ENCODE measurements around the gene BEST2.
"Not testable (repeated sequence)": the region's sequence is repeated elsewhere in the genome, so short reads cannot be mapped to it uniquely, and the experiment has no call there.

BEST2 gene

GRCh38 chr19:12788682-12789097, 37.1 kb downstream of the BEST2 start:
- peak; percentile 38 for DNase-seq

GRCh38 chr19:12789098-12789903, 37.7 kb downstream of the BEST2 start:
- DNase-seq, result no peak

GRCh38 chr19:12789904-12790619, 38.5 kb downstream of the BEST2 start:
- peak; percentile 43 for DNase-seq

- DNase-seq, result no peak
Observed at GRCh38 chr19:12790628-12791344, 39.2 kb downstream of the BEST2 start.

GRCh38 chr19:12791345-12792050, 39.9 kb downstream of the BEST2 start, which contains the start of gene JUNB:
TSS of gene JUNB (plus strand) at chr19:12791486. CDS start at chr19:12791772, 286 bp downstream.
- DNase-seq, result peak; percentile 73

- DNase-seq, result no peak
Observed at GRCh38 chr19:12792051-12792852, 40.7 kb downstream of the BEST2 start.

GRCh38 chr19:12792853-12793289, 41.3 kb downstream of the BEST2 start:
- DNase-seq, result no peak

- peak; percentile 54 for DNase-seq
Observed at GRCh38 chr19:12793290-12794195, 42.0 kb downstream of the BEST2 start.

- DNase-seq, result no peak
Observed at GRCh38 chr19:12794196-12794941, 42.8 kb downstream of the BEST2 start.

GRCh38 chr19:12794971-12795381, 43.4 kb downstream of the BEST2 start:
- no peak for DNase-seq

- DNase-seq, result peak; percentile 83
Observed at GRCh38 chr19:12796146-12797071, 44.8 kb downstream of the BEST2 start.

GRCh38 chr19:12797141-12797587, 45.6 kb downstream of the BEST2 start:
- DNase-seq, result no peak

GRCh38 chr19:12797607-12798006, 46.0 kb downstream of the BEST2 start:
- DNase-seq, result not testable (repeated sequence)

GRCh38 chr19:12799742-12800465, 48.3 kb downstream of the BEST2 start:
- no peak for DNase-seq

GRCh38 chr19:12800466-12800770, 48.8 kb downstream of the BEST2 start:
- no peak for DNase-seq

- DNase-seq, result no peak
Observed at GRCh38 chr19:12800923-12801465, 49.4 kb downstream of the BEST2 start.

- no peak for DNase-seq
Observed at GRCh38 chr19:12801466-12802266, 50.1 kb downstream of the BEST2 start, which contains the start of the genes PRDX2 and THSD8. TSS of gene PRDX2 (minus strand) at chr19:12801800. CDS start at chr19:12801261, 539 bp downstream. TSS of gene THSD8 (plus strand) at chr19:12802069. CDS start at chr19:12802072, 3 bp downstream.

Data from NCI-H1694 (cell line).